Left ventricle myocardium inferior (tissue), 1 donor: ENCODE results near the gene PLK2. TPM values are rescaled to one million over a fixed set of nuclear protein-coding genes. Genes with fewer than 3 reads are reported as not detected.

Source experiments
- DNase-seq: peaks from one replicate; pipeline ENCODE4 v3.0.0-alpha.2; 2020
- H3K27ac ChIP-seq: fragments of 200-600 bp; replicated peaks from 2 replicates; pipeline ENCODE4 v1.8.0; 2021
- H3K27me3 ChIP-seq: fragments of 200-600 bp; 2 replicates; pipeline ENCODE4 v1.8.0; 2021; ENCODE audit warnings: low read depth
- H3K36me3 ChIP-seq: fragments of 200-600 bp; 2 replicates; pipeline ENCODE4 v1.8.0; 2021
- H3K4me1 ChIP-seq: fragments of 200-600 bp; 2 replicates; pipeline ENCODE4 v1.8.0; 2021
- H3K4me3 ChIP-seq: fragments of 200-600 bp; 2 replicates; pipeline ENCODE4 v1.8.0; 2021; ENCODE audit warnings: mild to moderate bottlenecking, moderate library complexity
- H3K9me3 ChIP-seq: fragments of 200-600 bp; replicated peaks from 2 replicates; pipeline ENCODE4 v1.8.0; 2021
- CTCF ChIP-seq: fragments of 200-600 bp; IDR thresholded peaks from 2 replicates; pipeline ENCODE4 v1.8.0; 2021; ENCODE audit warnings: antibody characterized with exemption, mild to moderate bottlenecking, borderline replicate concordance
- intact Hi-C: fragments of 100-400 bp; cut with micrococcal nuclease; formaldehyde crosslinking; loops from one replicate; pipeline ENCODE4 v1.11.0; 2022
- total RNA-seq: library from RNA; stranded (reverse); fragmentation: NEBNext Ultra II Directional; extraction: Animal tissue kit (Norgen Biotek cat#: 25700); gene quantifications from one replicate; pipeline ENCODE4 v1.2.1, GENCODE V29; 2021
- donor health status: DM: no; HTN: yes; CAD: no; lungs with severe emphysema.

The PLK2 gene
- total RNA-seq, 1 donor from 2014 or later: 58.9 TPM

- TF ChIP-seq CTCF: peak; percentile 74
- intact Hi-C loops: loop anchor here (2.0 kb wide), 1 partner anchor 966 kb away; no protein-coding TSS in a partner anchor
These were observed 2.8 kb upstream of the PLK2 start for GRCh38 chr5:58462623-58463230.

GRCh38 chr5:58462154-58462553, 2.3 kb upstream of the PLK2 start:
- H3K4me3 ChIP-seq: no peak overlapping the region
- peak overlapping the region; percentile 96 for H3K27ac ChIP-seq
- peaks cover 15% of the 10 kb centered on the region for H3K36me3 ChIP-seq
- intact Hi-C loops: loop anchor here (2.0 kb wide), 1 partner anchor 965 kb away; no protein-coding TSS in a partner anchor
- DNase-seq: no peak
- no peak for TF ChIP-seq CTCF
- H3K27me3 ChIP-seq: no peaks in the 10 kb centered on the region
- peaks cover 43% of the 10 kb centered on the region for H3K4me1 ChIP-seq
- H3K9me3 ChIP-seq: no peaks in the 10 kb centered on the region

More at GRCh38 chr5:58462623-58463230, 2.8 kb upstream of the PLK2 start:
- no peak overlapping the region for H3K4me3 ChIP-seq
- peaks cover 38% of the 10 kb centered on the region for H3K4me1 ChIP-seq
- peak overlapping the region; percentile 96 for H3K27ac ChIP-seq
- no peaks in the 10 kb centered on the region for H3K9me3 ChIP-seq
- no peak for DNase-seq
- H3K36me3 ChIP-seq: peaks cover 10% of the 10 kb centered on the region
- H3K27me3 ChIP-seq: no peaks in the 10 kb centered on the region

- TF ChIP-seq CTCF: peak; percentile 76
- H3K27ac ChIP-seq: peak overlapping the region; percentile 96
- H3K9me3 ChIP-seq: no peaks in the 10 kb centered on the region
- H3K4me3 ChIP-seq: peak overlapping the region; percentile 90
- H3K36me3 ChIP-seq: peaks cover 29% of the 10 kb centered on the region
- peak; percentile 92 for DNase-seq
- no peaks in the 10 kb centered on the region for H3K27me3 ChIP-seq
- intact Hi-C loops: loop anchor here (2.0 kb wide), 1 partner anchor 572 kb away; no protein-coding TSS in a partner anchor
- peaks cover 57% of the 10 kb centered on the region for H3K4me1 ChIP-seq
These were observed 923 bp upstream of the PLK2 start for GRCh38 chr5:58460732-58461286.

GRCh38 chr5:58459146-58460001, 512 bp downstream of the PLK2 start:
- Histone ChIP-seq H3K27ac (peak overlapping the region; percentile 96), H3K9me3 (no peaks in the 10 kb centered on the region), H3K27me3 (no peaks in the 10 kb centered on the region), H3K4me1 (peaks cover 71% of the 10 kb centered on the region), H3K36me3 (peaks cover 43% of the 10 kb centered on the region), H3K4me3 (peak overlapping the region; percentile 90)
- DNase-seq: peak; percentile 30
- intact Hi-C loops: loop anchor here (2.0 to 10.0 kb wide), 2 partner anchors 215 to 571 kb away; no protein-coding TSS in a partner anchor
- no peak for TF ChIP-seq CTCF

GRCh38 chr5:58458743-58459145, 1.1 kb downstream of the PLK2 start:
- no peak for DNase-seq
- Histone ChIP-seq H3K9me3 (no peaks in the 10 kb centered on the region), H3K27ac (peak overlapping the region; percentile 96), H3K36me3 (peaks cover 49% of the 10 kb centered on the region), H3K4me1 (peaks cover 78% of the 10 kb centered on the region), H3K27me3 (no peaks in the 10 kb centered on the region), H3K4me3 (peak overlapping the region; percentile 90)
- intact Hi-C loops: loop anchor here (10.0 kb wide), 1 partner anchor 214 kb away; no protein-coding TSS in a partner anchor
- no peak for TF ChIP-seq CTCF
